Stimulated activated effector memory CD8-positive, alpha-beta T cell treated with anti-CD3 and anti-CD28 coated beads, Interleukin-12 subunit alpha, Interleukin-12 subunit beta, amount 100 ng/mL, for 72 hours (primary cell): ENCODE results near the gene DRAM2.

Experiments
- ATAC-seq: fragments of 150-1000 bp; cut with Tn5 transposase; 2 replicates; pipeline ENCODE4 v1.10.0; 2021
- DNase-seq, 2 donors: peaks; one replicate each; pipeline ENCODE4 v3.0.0; 2021 to 2022; ENCODE audit warnings: low spot score in 2 of 2
- H3K27ac Mint-ChIP-seq: one replicate; pipeline ENCODE4 v1.8.0; 2022; ENCODE audit warnings: mild to moderate bottlenecking, mixed read lengths
- H3K36me3 Mint-ChIP-seq: one replicate; pipeline ENCODE4 v1.8.0; 2022; ENCODE audit warnings: mild to moderate bottlenecking, mixed read lengths
- H3K4me1 Mint-ChIP-seq: one replicate; pipeline ENCODE4 v1.8.0; 2022; ENCODE audit warnings: mixed read lengths
- H3K4me3 Mint-ChIP-seq: one replicate; pipeline ENCODE4 v1.8.0; 2022; ENCODE audit warnings: mild to moderate bottlenecking, mixed read lengths
- H3K9me3 Mint-ChIP-seq: one replicate; pipeline ENCODE4 v1.8.0; 2022; ENCODE audit warnings: mixed read lengths

DRAM2 gene

DNA sequence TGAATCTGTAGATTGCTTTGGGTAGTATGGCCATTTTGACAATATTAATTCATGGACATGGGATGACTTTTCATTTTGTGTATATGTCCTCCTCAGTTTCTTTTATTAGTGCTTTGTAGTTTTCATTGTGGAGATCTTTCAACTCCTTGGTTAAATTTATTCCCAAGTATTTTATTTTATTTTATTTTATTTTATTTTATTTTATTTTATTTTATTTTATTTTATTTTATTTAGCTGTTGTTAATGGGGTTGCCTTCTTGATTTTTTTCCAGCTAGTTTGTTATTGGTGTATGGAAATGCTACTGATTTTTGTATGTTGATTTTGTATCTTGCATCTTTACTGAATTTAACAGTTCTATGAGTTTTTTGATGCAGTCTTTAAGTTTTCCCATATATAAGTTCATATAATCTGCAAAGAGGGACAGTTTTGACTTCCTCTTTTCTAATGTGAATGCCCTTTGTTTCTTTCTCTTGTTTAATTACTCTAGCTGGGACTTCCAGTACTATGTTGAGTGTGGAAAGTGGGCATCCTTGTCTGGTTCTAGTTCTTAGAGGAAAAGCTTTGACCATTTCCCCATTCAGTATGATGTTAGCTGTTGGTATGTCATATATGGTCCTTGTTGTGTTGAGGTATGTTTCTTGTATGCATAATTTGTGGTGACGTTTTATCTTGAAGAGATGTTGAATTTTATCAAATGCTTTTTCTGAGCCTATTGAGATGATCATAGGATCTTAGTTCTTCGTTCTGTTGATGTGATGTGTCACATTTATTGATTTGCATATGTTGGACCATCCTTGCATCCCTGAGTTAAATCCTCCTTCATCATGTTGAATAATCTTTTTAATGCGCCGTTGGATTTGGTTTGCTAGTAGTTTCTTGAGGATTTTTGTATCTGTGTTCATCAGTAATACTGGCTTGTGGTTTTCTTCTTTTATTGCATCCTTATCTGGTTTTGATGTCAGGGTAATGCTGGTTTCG is 14.4 kb upstream of the DRAM2 start:
- no peak overlapping the region for H3K27ac Mint-ChIP-seq
- ATAC-seq: no peak
- no peak overlapping the region for H3K4me3 Mint-ChIP-seq
- H3K9me3 Mint-ChIP-seq: no peaks in the 10 kb centered on the region
- no peak for DNase-seq
- H3K4me1 Mint-ChIP-seq: peaks cover 52% of the 10 kb centered on the region
- H3K36me3 Mint-ChIP-seq: peaks cover 89% of the 10 kb centered on the region

DNA sequence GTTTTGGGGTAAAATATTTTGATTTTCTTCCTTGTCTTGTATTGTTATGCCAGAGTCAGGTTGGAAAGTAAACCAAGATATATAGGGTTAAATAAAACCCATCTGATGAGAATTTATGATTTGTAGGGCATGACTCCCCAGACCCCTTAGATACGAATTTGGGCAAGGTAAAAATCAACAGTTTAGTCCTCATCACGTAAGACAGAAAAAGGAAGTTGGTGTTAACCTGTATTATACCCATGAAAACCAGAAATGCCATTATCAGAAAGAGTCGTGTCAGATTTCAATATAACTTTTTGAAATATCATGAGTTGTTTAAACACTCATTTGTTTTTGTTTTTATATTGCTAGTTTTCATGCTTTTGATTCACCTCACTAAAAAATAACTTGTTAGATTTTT is 11.9 kb upstream of the DRAM2 start:
- no peaks in the 10 kb centered on the region for H3K9me3 Mint-ChIP-seq
- no peak for DNase-seq
- peaks cover 56% of the 10 kb centered on the region for H3K4me1 Mint-ChIP-seq
- peaks cover 99% of the 10 kb centered on the region for H3K36me3 Mint-ChIP-seq
- H3K27ac Mint-ChIP-seq: peak overlapping the region; percentile 59
- ATAC-seq: no peak
- no peak overlapping the region for H3K4me3 Mint-ChIP-seq

DNA sequence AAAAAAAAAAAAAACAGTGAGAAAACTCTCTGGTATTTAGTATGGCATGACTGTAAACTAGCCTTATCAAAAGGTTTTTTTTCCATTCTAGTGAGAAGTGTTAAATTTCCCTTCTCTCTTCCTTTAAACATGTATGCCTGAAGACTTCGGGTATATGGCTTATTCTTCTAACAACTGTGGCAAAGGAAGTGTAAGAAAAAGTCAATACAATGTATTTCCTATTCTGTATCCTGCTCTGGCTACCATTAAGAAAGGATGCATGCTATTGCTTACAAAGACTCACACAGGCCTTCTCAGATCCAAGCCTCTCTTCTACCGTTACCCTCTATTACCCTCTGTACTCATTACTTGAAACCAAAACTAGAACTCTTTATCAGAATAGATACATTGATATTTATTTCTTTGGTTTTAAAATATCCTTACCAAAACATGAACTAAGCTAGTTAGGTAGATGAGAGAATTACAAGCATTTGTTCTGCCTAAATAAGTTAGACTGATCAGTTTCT is 8.5 kb upstream of the DRAM2 start:
- no peak overlapping the region for H3K4me3 Mint-ChIP-seq
- no peaks in the 10 kb centered on the region for H3K9me3 Mint-ChIP-seq
- ATAC-seq (no peak), DNase-seq (no peak)
- peaks cover 76% of the 10 kb centered on the region for H3K36me3 Mint-ChIP-seq
- no peak overlapping the region for H3K27ac Mint-ChIP-seq
- peaks cover 49% of the 10 kb centered on the region for H3K4me1 Mint-ChIP-seq

DNA sequence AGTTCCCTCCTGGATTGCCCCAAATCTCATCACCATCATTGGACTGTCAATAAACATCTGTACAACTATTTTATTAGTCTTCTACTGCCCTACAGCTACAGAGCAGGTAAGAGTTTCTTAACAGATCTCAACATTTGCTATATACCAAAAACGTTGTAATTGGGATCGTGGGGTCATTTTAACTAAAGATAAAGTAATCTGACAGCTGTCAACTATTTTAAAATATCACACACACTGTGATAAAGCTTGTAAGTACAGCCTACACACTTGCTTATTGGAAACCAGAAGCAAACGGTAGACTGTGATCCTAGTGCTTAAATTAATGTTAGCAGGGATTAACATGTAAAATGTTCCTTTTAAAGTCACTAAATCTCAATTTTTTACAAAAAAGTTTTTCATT is 8.1 kb upstream of the DRAM2 start:
- Mint-ChIP-seq H3K4me3 (no peak overlapping the region), H3K4me1 (peaks cover 49% of the 10 kb centered on the region), H3K36me3 (peaks cover 71% of the 10 kb centered on the region), H3K27ac (no peak overlapping the region), H3K9me3 (no peaks in the 10 kb centered on the region)
- no peak for ATAC-seq
- no peak for DNase-seq

DNA sequence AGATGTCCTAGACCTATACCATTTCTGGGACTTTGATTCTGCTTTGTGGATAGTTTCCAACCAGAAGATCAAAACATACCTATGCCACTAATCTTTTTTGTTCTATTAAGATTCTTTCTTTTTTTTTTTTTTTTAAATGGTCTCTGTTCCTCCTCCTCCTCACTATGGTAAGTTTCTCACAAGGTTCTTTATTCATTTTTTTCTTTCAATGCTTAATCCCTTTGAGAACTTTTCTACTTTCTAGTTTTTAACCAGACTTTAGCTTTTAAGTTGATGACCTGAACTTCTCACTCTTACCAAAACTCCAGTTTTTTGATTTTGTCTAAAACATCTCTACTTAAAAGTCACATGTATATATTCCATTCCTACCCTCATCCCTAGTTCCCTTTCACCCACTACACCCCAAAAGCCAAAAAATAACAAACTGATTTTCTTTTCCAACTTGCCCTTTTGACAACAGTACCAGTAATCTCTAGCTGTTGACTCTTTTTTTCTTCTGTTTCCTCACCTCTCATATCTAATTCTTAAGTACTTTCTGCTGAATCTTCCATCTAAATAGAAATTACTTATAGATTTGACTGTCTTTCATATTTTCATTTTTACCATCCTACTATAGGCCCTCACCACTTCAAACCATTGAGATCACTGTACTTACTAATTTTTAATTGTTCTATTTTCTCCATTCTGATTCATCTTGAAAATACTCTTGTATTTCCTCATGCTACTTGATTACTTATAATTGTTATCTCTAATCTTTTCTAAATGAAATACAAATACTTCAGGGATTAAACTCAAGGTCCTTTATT is 6.3 kb upstream of the DRAM2 start:
- Mint-ChIP-seq H3K36me3 (peaks cover 53% of the 10 kb centered on the region), H3K9me3 (no peaks in the 10 kb centered on the region), H3K4me1 (peaks cover 53% of the 10 kb centered on the region), H3K27ac (peak overlapping the region; percentile 1), H3K4me3 (no peak overlapping the region)
- ATAC-seq (peak; percentile 67), DNase-seq (no peak)

DNA sequence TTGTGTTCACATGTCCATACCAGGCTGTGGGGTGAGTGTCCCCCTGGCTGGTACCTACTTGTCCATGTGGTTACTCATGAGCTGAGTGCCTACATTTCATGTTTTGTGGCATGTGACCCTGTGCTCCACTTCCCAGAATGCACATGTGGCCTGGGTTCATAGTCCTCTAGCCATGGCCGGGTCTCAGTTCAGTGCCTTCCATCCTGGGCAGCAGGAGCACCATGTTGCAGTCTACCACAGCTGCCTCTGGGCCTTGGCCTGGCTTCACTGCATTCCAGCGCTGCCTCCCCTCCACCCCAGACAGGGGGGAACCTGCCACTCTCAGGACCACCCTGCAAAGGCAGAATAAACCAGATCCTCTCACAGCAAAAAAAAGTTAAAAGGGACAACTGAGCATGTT is 5.6 kb upstream of the DRAM2 start:
- H3K4me1 Mint-ChIP-seq: peaks cover 52% of the 10 kb centered on the region
- no peaks in the 10 kb centered on the region for H3K9me3 Mint-ChIP-seq
- H3K36me3 Mint-ChIP-seq: peaks cover 47% of the 10 kb centered on the region
- no peak for ATAC-seq
- H3K27ac Mint-ChIP-seq: peak overlapping the region; percentile 1
- no peak overlapping the region for H3K4me3 Mint-ChIP-seq
- no peak for DNase-seq

DNA sequence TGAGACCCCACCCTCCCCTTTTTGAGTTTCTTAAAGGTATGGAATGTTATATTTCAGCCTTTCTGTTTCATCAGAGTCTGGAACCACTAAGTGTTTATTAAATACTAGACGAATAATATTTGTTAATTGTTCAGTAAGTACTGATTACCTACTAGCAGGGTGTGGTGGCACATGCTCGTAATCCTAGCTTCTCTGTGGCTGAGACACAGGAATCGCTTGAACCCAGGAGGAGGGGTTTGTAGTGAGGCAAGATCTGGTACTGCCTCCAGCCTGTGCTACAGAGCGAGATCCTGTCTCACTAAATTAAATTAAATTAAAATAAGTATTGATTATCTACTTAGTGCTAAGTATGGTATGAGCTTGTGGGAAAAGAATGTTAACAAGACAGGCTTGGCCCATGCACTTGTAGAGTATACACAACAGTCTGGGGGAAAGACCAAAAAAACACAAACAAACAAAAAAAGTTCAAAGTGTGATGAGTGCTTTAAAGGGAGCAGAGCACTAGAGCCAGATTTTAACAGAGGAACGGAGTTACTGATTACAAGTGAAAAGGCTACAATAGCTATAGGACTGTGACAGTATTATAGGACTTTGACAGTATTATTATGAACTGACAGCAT is 2.6 kb upstream of the DRAM2 start:
- Mint-ChIP-seq H3K36me3 (peaks cover 42% of the 10 kb centered on the region), H3K27ac (no peak overlapping the region), H3K9me3 (no peaks in the 10 kb centered on the region), H3K4me3 (peak overlapping the region; percentile 90), H3K4me1 (peaks cover 57% of the 10 kb centered on the region)
- DNase-seq: no peak
- ATAC-seq: no peak

DNA sequence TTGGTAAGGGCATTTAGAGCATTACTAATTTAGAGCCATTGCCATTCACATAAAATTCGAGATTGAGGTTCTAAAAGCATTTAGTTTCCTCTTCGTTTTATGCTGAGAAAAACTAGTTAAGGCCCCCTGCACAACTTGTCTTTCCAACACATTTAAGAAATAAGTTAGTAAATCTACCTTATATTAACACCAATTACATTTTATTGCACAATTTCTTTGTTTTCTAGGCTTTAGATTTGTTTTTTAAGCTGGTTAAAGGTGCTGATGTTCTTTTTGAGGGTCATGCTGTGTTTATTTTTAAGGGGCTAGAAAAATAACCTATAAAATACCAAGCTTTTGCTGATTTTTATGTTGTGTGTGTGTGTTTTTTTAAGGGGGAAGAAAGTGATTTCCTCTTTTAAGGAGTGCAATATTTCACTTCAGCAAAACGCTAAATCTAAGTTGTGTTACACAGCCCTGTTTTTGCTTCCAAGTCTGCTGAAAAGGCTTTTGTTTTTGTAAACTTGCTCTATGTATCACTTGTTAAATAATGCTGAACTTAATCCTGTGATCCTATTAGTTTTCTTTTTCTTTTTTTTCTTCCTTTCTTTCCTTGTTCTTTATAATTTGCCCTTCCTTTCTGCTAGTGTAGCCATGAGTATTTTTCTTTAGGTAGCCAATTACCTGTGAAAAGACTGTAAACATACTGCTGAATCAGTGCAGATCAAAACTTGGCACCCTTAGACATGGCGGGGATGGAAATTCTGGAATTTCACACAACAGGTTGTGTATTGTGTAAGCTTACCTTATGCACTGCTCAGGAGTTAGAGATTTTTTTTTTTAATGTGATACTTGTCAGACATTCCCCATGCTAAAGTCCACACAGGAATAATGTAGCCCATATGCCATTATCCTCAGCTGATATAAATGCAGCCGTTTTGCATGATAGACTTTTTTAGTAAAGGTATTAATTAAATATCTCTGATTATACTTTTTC is 1.6 kb upstream of the DRAM2 start:
- no peaks in the 10 kb centered on the region for H3K9me3 Mint-ChIP-seq
- peak overlapping the region; percentile 91 for H3K27ac Mint-ChIP-seq
- peaks cover 43% of the 10 kb centered on the region for H3K36me3 Mint-ChIP-seq
- peak overlapping the region; percentile 90 for H3K4me3 Mint-ChIP-seq
- H3K4me1 Mint-ChIP-seq: peaks cover 53% of the 10 kb centered on the region
- DNase-seq: no peak
- ATAC-seq: no peak

DNA sequence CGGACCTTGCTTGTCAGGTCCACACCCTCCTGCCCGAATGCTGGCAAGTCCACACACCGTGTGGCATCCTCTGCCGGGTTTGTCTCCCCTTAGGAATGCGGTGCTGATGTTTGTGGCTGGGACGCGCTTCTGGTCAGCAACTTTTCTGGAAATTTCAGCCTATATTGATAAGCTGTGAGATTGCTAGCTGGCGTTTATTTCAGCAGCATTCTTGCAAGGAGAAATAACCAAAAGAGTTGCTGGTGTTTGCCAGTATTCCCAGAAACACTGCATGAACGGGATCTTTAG is 731 bp upstream of the DRAM2 start:
- no peak for DNase-seq
- Mint-ChIP-seq H3K4me1 (peaks cover 44% of the 10 kb centered on the region), H3K36me3 (peaks cover 45% of the 10 kb centered on the region), H3K9me3 (no peaks in the 10 kb centered on the region), H3K27ac (peak overlapping the region; percentile 91), H3K4me3 (peak overlapping the region; percentile 90)
- no peak for ATAC-seq

DNA sequence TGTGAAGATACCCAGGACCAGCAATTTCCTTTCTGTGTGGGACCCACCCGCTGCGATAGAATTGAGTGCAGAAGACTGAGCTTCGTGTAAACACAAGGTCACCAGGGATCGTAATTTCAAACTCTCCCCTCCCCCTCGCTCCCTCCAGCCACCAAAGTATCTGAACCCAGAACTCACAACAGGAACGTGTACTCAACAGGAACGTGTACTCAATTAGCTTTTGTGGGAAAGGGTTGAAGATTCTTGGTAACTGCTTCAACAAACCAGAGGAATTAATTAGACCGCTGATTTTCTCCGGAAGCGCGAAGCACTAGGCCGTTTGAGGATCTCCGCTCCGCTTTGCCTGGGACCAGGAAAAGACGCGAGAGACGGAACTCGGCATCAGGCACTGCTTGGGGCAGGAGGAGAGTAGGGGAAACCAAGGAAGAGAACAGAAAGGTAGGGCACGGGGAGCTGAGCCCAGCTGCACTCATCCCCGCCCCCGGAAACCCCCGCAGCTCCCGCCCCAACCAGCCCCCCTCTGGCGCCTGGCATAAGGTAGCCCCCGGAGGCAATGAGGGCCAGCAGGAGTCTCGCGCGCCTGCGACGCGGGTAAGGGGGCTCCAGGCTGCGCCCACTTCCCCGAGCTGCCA is 453 bp downstream of the DRAM2 start:
- Mint-ChIP-seq H3K27ac (peak overlapping the region; percentile 91), H3K4me1 (peaks cover 42% of the 10 kb centered on the region), H3K36me3 (peaks cover 56% of the 10 kb centered on the region), H3K4me3 (peak overlapping the region; percentile 90), H3K9me3 (no peaks in the 10 kb centered on the region)
- ATAC-seq: peak; percentile 19
- DNase-seq: no peak

DNA sequence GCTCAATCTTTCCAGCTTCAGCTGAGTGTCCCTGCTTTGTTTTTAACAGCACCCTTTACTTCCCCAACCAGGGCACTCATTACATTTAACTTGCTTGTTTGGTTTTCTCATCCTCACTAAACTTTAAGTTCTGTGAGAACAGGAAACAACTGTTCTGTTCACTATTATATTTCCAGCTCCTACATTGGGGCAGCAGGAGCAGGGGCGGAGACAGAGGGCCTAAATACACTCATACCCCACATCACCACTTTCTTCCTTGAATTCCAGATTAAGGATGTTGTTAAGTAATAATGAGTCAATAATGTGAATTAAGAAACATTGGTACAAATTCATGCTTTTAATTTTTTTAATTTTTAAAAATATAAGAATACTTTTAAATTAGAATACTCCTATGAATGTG is 6.0 kb downstream of the DRAM2 start:
- peak overlapping the region; percentile 39 for H3K27ac Mint-ChIP-seq
- peaks cover 73% of the 10 kb centered on the region for H3K36me3 Mint-ChIP-seq
- ATAC-seq (no peak), DNase-seq (no peak)
- H3K4me3 Mint-ChIP-seq: no peak overlapping the region
- H3K4me1 Mint-ChIP-seq: peaks cover 7% of the 10 kb centered on the region
- H3K9me3 Mint-ChIP-seq: no peaks in the 10 kb centered on the region

DNA sequence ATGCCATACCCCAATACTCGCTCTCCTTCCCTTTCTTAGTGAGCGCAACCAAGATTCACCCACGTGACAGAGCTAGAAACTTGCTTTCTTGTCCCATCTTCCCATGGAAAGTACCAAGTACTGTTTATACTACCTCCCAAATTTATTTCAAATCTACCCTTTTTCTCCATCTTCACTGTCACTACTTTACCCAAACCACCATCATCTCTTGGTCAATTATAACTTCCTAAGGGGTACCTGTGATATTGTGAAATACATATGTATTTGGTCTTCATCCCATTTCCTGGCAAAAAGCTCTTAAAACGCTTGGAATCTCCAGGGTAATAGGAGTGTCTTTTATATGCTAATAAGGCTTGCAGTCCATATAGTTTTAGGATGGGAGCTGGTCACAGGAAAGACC is 8.2 kb downstream of the DRAM2 start:
- DNase-seq (no peak), ATAC-seq (no peak)
- Mint-ChIP-seq H3K27ac (no peak overlapping the region), H3K36me3 (peaks cover 67% of the 10 kb centered on the region), H3K4me1 (no peaks in the 10 kb centered on the region), H3K4me3 (no peak overlapping the region), H3K9me3 (no peaks in the 10 kb centered on the region)

DNA sequence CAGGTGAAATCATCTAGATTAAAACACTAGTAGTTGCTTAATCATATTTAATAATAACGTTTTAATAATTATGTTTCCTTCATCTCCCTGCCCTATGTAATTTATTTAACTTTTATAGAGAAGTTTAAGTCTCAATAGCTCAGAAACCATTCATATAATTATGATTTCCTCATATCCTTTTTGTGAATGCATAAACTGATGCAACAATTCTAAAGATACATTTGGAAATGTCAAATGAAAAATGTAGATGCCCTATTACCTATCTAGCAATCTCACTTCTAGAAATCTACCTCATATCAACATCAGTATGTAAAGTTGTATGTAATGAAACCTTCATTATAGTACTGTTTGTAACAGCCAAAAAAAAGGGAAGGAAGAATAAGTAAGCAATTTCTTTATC is 10.5 kb downstream of the DRAM2 start:
- no peak overlapping the region for H3K27ac Mint-ChIP-seq
- DNase-seq (no peak), ATAC-seq (no peak)
- H3K4me3 Mint-ChIP-seq: no peak overlapping the region
- H3K36me3 Mint-ChIP-seq: peaks cover 69% of the 10 kb centered on the region
- no peaks in the 10 kb centered on the region for H3K4me1 Mint-ChIP-seq
- H3K9me3 Mint-ChIP-seq: no peaks in the 10 kb centered on the region

DNA sequence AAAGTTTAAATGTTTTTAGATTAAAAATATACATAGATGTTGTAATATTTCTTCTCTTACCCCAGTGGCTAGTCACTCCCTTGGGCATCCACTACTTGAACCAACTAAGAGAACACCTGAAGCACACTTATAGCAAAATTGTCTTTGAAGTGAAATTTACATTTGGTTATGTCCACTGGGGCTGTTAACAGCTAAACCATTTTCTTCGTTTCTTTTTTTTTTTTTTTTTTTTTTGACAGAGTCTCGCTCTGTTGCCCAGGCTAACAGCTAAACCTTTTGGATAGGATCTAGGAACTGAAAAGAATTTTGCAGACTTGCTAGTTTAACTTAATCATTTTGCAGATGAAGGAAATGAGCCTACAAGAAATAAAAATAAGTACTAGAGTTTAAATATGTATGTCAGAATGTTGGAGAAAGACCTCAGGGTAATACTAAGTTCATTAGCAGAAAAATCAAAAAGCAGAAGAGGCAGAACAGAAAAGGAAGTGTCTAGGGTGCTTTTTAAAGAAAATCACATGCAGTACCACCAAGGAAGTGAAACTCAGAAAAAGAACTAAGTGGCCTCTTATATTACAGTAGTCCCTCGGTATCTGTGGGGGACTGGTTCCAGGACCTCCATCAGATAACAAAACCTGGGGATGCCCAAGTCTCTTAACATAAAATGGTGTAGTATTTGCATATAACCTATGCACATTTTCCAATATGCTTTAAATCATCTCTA is 11.8 kb downstream of the DRAM2 start:
- ATAC-seq: no peak
- no peaks in the 10 kb centered on the region for H3K4me1 Mint-ChIP-seq
- H3K9me3 Mint-ChIP-seq: no peaks in the 10 kb centered on the region
- H3K36me3 Mint-ChIP-seq: peaks cover 82% of the 10 kb centered on the region
- H3K27ac Mint-ChIP-seq: no peak overlapping the region
- H3K4me3 Mint-ChIP-seq: no peak overlapping the region
- no peak for DNase-seq
